Measurements from ENCODE around the gene FLNB.

DNA sequence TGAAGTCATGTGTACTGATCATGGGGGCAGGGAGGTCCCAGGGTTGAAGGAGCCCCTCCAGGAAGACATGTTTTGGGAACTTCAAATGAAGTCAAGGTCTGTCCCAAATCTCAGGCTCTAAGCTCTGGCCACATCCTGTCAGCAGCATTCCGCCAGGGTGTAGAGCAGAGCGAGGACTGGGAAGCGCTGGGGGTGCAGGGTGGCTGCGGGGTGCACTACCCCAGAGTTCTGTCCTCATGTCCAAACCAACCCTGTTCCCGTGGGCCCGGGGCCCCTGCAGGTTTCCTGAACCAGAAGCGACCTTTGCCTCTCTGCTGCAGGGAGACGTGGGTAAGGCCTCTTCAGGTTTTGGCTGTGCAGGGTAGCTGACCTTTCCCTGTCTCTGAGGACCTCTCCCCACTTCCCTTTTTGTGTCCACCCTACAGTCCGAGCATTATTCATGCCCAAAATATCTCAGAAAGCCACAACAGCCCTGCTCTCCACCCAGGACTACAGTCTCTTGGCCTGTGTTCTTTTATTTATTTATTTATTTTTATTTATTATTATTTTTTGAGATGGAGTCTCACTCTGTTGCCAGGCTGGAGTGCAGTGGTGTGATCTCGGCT is 26.6 kb upstream of the FLNB start:
- TF ChIP-seq, protein P1, sequence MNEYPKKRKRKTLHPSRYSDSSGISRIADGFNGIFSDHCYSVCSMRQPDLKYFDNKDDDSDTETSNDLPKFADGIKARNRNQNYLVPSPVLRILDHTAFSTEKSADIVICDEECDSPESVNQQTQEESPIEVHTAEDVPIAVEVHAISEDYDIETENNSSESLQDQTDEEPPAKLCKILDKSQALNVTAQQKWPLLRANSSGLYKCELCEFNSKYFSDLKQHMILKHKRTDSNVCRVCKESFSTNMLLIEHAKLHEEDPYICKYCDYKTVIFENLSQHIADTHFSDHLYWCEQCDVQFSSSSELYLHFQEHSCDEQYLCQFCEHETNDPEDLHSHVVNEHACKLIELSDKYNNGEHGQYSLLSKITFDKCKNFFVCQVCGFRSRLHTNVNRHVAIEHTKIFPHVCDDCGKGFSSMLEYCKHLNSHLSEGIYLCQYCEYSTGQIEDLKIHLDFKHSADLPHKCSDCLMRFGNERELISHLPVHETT (tag by site-specific recombination; IDR thresholded peaks at IDR 0.05), result no peak
- TF ChIP-seq ZFP41 (tag by site-specific recombination; IDR thresholded peaks at IDR 0.05; ENCODE audit: borderline replicate concordance), result no peak
- TF ChIP-seq ZNF670 (tag by site-specific recombination; IDR thresholded peaks at IDR 0.05; ENCODE audit: low read depth), result no peak
- TF ChIP-seq GLI2 (tag by site-specific recombination; IDR thresholded peaks at IDR 0.05; ENCODE audit: borderline replicate concordance, low read depth), result no peak
- TF ChIP-seq, protein P2, sequence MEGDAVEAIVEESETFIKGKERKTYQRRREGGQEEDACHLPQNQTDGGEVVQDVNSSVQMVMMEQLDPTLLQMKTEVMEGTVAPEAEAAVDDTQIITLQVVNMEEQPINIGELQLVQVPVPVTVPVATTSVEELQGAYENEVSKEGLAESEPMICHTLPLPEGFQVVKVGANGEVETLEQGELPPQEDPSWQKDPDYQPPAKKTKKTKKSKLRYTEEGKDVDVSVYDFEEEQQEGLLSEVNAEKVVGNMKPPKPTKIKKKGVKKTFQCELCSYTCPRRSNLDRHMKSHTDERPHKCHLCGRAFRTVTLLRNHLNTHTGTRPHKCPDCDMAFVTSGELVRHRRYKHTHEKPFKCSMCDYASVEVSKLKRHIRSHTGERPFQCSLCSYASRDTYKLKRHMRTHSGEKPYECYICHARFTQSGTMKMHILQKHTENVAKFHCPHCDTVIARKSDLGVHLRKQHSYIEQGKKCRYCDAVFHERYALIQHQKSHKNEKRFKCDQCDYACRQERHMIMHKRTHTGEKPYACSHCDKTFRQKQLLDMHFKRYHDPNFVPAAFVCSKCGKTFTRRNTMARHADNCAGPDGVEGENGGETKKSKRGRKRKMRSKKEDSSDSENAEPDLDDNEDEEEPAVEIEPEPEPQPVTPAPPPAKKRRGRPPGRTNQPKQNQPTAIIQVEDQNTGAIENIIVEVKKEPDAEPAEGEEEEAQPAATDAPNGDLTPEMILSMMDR (tag by site-specific recombination; IDR thresholded peaks at IDR 0.05), result no peak
- TF ChIP-seq TRIM28 (IDR thresholded peaks at IDR 0.05; ENCODE audit: borderline replicate concordance, low read length), result no peak
- TF ChIP-seq, protein P3, sequence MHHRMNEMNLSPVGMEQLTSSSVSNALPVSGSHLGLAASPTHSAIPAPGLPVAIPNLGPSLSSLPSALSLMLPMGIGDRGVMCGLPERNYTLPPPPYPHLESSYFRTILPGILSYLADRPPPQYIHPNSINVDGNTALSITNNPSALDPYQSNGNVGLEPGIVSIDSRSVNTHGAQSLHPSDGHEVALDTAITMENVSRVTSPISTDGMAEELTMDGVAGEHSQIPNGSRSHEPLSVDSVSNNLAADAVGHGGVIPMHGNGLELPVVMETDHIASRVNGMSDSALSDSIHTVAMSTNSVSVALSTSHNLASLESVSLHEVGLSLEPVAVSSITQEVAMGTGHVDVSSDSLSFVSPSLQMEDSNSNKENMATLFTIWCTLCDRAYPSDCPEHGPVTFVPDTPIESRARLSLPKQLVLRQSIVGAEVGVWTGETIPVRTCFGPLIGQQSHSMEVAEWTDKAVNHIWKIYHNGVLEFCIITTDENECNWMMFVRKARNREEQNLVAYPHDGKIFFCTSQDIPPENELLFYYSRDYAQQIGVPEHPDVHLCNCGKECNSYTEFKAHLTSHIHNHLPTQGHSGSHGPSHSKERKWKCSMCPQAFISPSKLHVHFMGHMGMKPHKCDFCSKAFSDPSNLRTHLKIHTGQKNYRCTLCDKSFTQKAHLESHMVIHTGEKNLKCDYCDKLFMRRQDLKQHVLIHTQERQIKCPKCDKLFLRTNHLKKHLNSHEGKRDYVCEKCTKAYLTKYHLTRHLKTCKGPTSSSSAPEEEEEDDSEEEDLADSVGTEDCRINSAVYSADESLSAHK (tag by site-specific recombination; IDR thresholded peaks at IDR 0.05), result no peak
- TF ChIP-seq, protein P4, sequence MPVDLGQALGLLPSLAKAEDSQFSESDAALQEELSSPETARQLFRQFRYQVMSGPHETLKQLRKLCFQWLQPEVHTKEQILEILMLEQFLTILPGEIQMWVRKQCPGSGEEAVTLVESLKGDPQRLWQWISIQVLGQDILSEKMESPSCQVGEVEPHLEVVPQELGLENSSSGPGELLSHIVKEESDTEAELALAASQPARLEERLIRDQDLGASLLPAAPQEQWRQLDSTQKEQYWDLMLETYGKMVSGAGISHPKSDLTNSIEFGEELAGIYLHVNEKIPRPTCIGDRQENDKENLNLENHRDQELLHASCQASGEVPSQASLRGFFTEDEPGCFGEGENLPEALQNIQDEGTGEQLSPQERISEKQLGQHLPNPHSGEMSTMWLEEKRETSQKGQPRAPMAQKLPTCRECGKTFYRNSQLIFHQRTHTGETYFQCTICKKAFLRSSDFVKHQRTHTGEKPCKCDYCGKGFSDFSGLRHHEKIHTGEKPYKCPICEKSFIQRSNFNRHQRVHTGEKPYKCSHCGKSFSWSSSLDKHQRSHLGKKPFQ (tag by site-specific recombination; IDR thresholded peaks at IDR 0.05), result no peak
- TF ChIP-seq, protein P5, sequence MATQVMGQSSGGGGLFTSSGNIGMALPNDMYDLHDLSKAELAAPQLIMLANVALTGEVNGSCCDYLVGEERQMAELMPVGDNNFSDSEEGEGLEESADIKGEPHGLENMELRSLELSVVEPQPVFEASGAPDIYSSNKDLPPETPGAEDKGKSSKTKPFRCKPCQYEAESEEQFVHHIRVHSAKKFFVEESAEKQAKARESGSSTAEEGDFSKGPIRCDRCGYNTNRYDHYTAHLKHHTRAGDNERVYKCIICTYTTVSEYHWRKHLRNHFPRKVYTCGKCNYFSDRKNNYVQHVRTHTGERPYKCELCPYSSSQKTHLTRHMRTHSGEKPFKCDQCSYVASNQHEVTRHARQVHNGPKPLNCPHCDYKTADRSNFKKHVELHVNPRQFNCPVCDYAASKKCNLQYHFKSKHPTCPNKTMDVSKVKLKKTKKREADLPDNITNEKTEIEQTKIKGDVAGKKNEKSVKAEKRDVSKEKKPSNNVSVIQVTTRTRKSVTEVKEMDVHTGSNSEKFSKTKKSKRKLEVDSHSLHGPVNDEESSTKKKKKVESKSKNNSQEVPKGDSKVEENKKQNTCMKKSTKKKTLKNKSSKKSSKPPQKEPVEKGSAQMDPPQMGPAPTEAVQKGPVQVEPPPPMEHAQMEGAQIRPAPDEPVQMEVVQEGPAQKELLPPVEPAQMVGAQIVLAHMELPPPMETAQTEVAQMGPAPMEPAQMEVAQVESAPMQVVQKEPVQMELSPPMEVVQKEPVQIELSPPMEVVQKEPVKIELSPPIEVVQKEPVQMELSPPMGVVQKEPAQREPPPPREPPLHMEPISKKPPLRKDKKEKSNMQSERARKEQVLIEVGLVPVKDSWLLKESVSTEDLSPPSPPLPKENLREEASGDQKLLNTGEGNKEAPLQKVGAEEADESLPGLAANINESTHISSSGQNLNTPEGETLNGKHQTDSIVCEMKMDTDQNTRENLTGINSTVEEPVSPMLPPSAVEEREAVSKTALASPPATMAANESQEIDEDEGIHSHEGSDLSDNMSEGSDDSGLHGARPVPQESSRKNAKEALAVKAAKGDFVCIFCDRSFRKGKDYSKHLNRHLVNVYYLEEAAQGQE (tag by site-specific recombination; IDR thresholded peaks at IDR 0.05), result no peak

Measured in HEK293 (cell line).